T-helper 1 cell (primary cell): ENCODE results near the gene PEX19.

Experiments used
- DNase-seq, 5 donors: peaks; one replicate each; pipeline ENCODE4 v3.0.0-alpha.2; 2012 to 2020

Gene PEX19

DNA sequence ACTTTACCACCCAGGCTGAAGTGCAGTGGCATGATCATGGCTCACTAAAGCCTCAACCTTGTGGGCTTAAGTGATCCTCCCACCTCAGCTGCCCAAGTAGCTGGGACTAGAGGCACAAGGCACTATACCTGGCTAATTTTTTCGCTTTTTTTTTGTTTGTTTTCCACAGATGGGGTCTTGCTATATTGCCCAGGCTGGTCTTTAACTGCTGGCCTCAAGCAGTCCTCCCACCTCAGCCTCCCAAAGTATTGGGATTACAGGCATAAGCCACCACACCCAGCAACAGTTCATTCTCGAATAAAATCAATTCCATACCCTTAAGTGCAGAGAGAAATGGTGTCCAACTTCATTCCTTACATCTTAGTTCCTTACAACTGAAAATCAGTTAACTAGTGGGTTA lies 47.4 kb downstream of the PEX19 start:
- DNase-seq = no peak

DNA sequence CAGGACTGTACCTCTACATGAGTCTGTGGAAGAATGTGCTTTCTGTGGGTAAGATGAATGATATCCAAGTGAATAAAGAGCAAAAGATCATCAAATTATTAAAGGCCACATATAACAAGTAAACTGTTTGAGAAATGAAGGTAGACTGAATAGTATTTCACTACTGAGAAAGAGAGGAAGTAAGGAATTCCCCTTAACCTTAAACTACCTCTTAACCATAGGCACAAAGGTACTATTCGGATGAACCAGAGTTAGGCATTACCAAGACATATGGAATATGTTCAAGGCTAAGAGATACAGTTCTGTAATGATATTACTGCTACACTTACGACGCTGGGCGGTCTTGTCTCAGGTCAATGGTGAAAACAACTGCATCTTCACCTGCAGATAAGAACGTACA lies 48.1 kb downstream of the PEX19 start:
- DNase-seq = no peak

DNA sequence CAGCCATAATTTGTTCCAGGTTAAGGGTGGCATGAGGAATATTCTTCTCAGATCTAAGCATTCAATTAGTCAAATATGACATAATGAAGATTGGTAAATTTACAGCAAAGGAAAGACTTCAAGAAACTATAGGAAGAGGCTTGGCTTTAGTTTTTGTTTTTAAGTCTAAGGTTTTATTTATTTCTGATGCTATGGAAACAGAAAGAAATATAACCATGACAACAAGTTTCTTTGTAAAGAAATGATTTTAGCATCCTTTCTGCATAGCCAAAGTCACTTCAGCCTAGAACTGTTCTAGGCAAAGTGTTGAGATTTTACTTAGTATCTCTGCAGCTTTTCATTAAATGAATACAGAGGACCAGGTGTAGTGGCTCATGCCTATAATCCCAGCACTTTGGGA lies 52.0 kb downstream of the PEX19 start:
- no peak for DNase-seq

GRCh38 chr1:160228431-160228830 lies 56.5 kb downstream of the PEX19 start:
- DNase-seq = no peak

GRCh38 chr1:160227561-160227960 lies 57.4 kb downstream of the PEX19 start:
- no peak for DNase-seq

GRCh38 chr1:160227034-160227433 lies 57.9 kb downstream of the PEX19 start:
- no peak for DNase-seq
